NCI-H2029 treated with DMSO at 0.1 percent for 48 hours (cell line): Measurements from ENCODE around the gene HAL.

Experiments
- DNase-seq: peaks from one replicate; lab custom pipeline; 2025; lab: John Stamatoyannopoulos, UW

The HAL gene

DNA sequence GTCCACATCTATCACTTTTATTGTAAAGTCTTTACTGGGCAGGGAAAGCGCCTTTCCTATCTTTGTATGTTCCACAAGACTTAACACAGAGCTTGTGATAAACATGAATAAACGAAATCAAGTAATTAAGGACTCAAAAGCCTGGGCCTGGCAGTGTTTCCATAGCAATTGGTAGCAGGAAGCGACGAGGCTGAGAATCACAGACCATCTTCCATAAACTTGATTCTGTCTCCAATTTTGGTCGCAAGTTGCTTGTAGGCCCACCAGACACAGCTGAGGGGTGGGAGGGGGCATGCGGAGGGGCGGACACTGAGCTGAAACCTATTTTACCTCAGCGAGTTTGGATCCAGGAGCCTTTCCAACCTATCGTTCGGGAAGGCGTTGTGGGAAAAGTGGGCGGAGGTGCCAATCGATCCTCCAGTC lies 54.0 kb downstream of the HAL start:
- DNase-seq = no peak

DNA sequence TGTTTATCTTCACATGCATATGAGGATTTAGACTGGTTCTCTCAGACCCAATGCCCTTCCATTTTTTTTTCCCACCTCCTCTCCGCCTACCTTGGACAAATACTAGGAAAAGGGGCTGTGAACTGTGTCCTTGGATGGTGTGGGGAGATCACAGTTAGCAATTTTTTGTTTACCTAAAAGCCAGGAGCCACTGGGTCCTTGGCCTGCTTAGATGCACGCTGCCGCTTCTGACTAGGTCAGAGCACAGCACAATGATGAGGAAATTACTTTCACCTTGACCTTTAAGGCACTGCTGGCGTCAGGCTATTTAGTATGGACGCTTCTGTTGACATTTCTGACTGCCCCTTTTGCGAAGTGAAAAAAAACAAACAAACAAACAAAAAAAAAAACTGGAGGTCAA lies 55.6 kb downstream of the HAL start:
- no peak for DNase-seq
